Neural progenitor cell (in vitro differentiated cells): Measurements from ENCODE around the gene P2RX6. TPM values are rescaled to one million over a fixed set of nuclear protein-coding genes. Genes with fewer than 3 reads are reported as not detected.

ENCODE experiments used
- DNase-seq: peaks from one replicate; pipeline ENCODE4 v3.0.0-alpha.2; 2016; ENCODE audit warnings: low spot score
- H2AFZ ChIP-seq: fragments of 200-600 bp; sonication (generic); replicated peaks from 2 replicates; pipeline ENCODE4 v1.6.1; 2016; ENCODE audit warnings: antibody characterized with exemption
- H3F3A ChIP-seq: fragments of 200-600 bp; sonication (generic); 2 replicates; pipeline ENCODE4 v1.6.1; 2016; ENCODE audit warnings: antibody characterized with exemption, low read depth
- H3K27ac ChIP-seq: fragments of 200-600 bp; sonication (generic); 2 replicates; pipeline ENCODE4 v1.5.1; 2016; ENCODE audit warnings: mild to moderate bottlenecking
- H3K27me3 ChIP-seq: fragments of 200-600 bp; sonication (generic); 2 replicates; pipeline ENCODE4 v1.6.1; 2016; ENCODE audit warnings: mild to moderate bottlenecking, moderate library complexity
- H3K36me3 ChIP-seq: fragments of 200-600 bp; sonication (generic); 2 replicates; pipeline ENCODE4 v1.5.1; 2016
- H3K4me1 ChIP-seq: fragments of 200-600 bp; sonication (generic); 2 replicates; pipeline ENCODE4 v1.6.1; 2016; ENCODE audit warnings: mixed run types
- H3K4me2 ChIP-seq: fragments of 200-600 bp; sonication (generic); 2 replicates; pipeline ENCODE4 v1.6.1; 2016
- H3K4me3 ChIP-seq: fragments of 200-600 bp; sonication (generic); 2 replicates; pipeline ENCODE4 v1.5.1; 2016
- H3K79me2 ChIP-seq: fragments of 200-600 bp; sonication (generic); 2 replicates; pipeline ENCODE4 v1.6.1; 2016; ENCODE audit warnings: low read depth
- H3K9ac ChIP-seq: fragments of 200-600 bp; sonication (generic); 2 replicates; pipeline ENCODE4 v1.6.1; 2016
- H3K9me3 ChIP-seq: fragments of 200-600 bp; sonication (generic); 2 replicates; pipeline ENCODE4 v1.5.1; 2016; ENCODE audit warnings: low read depth
- H4K20me1 ChIP-seq: fragments of 200-600 bp; sonication (generic); 2 replicates; pipeline ENCODE4 v1.6.1; 2016; ENCODE audit warnings: low read depth
- H3K27ac Mint-ChIP-seq: 3 replicates; pipeline ENCODE4 v1.8.0; 2021; ENCODE audit warnings: mixed read lengths
- H3K27me3 Mint-ChIP-seq: 2 replicates; pipeline ENCODE4 v1.8.0; 2022; ENCODE audit warnings: low read depth, mild to moderate bottlenecking, inconsistent platforms, moderate library complexity, mixed read lengths; ENCODE audit not compliant: insufficient read depth
- H3K36me3 Mint-ChIP-seq: 3 replicates; pipeline ENCODE4 v1.8.0; 2021; ENCODE audit warnings: mixed read lengths
- H3K4me1 Mint-ChIP-seq: 3 replicates; pipeline ENCODE4 v1.8.0; 2021; ENCODE audit warnings: mixed read lengths
- H3K4me3 Mint-ChIP-seq: 3 replicates; pipeline ENCODE4 v1.8.0; 2021; ENCODE audit warnings: mild to moderate bottlenecking, moderate library complexity, mixed read lengths
- H3K9me3 Mint-ChIP-seq: 3 replicates; pipeline ENCODE4 v1.8.0; 2020; ENCODE audit warnings: mixed read lengths
- EZH2 ChIP-seq: fragments of 200-600 bp; sonication (generic); IDR thresholded peaks from 2 replicates; pipeline ENCODE4 v1.6.1; 2017; ENCODE audit warnings: antibody characterized with exemption, mild to moderate bottlenecking, moderate library complexity
- EZH2phosphoT487 ChIP-seq: fragments of 200-600 bp; sonication (generic); IDR thresholded peaks from 2 replicates; pipeline ENCODE4 v1.6.1; 2017; ENCODE audit warnings: antibody characterized with exemption
- total RNA-seq: library from RNA; depleted of rRNA; stranded (reverse); fragments of >200 nt; gene quantifications from 2 replicates; pipeline ENCODE4 v1.2.3, GENCODE V29; 2015; ENCODE audit warnings: low replicate concordance
- TF ChIP-seq, protein P1 (sequence below): fragments of 200-600 bp; sonication (generic); IDR thresholded peaks from 2 replicates; pipeline ENCODE4 v1.5.1; 2017; ENCODE audit warnings: antibody characterized with exemption, mild to moderate bottlenecking

The P2RX6 gene
- total RNA-seq, 1 donor from 2014 or later = 0.36 TPM

DNA sequence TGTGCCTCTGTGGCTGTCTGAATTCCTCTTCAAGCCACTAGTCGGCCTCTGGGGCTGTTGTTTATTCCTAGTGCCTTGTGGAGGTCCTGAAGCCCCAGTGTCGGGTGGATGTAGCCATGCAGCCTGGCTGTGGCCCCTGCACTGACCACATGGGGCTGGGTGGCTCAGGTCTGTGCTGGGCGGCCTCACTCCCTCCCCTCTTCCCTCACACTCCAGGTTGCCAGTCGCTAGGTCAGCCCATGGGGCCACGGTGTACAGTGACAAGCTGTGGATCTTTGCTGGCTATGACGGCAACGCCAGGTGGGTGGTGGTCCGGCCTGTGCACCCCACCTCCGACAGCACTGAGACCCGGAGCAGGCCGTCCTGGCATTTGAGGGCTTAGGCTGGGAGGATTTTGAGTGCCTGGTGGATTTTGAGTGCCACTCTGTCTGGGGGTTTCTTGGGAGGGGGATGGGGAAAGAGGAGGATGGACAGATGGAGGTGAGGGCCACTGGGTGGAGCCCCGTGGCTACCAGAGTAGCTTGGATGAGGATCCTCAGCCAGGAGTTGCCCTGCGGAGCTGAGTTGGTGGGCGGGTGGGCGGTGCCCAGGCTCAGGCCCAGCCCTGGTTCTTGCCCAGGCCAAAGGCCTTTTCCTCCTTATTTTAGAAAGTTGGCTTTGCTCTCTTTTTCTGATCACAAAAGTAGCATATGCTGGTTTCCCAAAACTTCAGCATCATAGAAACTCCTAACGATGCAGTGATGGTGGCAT, 26.2 kb upstream of the P2RX6 start:
- H2AFZ ChIP-seq = no peak overlapping the region
- H3K27ac Mint-ChIP-seq = no peak overlapping the region
- TF ChIP-seq EZH2 = no peak
- TF ChIP-seq, protein P1, sequence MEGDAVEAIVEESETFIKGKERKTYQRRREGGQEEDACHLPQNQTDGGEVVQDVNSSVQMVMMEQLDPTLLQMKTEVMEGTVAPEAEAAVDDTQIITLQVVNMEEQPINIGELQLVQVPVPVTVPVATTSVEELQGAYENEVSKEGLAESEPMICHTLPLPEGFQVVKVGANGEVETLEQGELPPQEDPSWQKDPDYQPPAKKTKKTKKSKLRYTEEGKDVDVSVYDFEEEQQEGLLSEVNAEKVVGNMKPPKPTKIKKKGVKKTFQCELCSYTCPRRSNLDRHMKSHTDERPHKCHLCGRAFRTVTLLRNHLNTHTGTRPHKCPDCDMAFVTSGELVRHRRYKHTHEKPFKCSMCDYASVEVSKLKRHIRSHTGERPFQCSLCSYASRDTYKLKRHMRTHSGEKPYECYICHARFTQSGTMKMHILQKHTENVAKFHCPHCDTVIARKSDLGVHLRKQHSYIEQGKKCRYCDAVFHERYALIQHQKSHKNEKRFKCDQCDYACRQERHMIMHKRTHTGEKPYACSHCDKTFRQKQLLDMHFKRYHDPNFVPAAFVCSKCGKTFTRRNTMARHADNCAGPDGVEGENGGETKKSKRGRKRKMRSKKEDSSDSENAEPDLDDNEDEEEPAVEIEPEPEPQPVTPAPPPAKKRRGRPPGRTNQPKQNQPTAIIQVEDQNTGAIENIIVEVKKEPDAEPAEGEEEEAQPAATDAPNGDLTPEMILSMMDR = no peak
- TF ChIP-seq EZH2phosphoT487 = no peak
- H3K9me3 Mint-ChIP-seq = no peaks in the 10 kb centered on the region
- H3K79me2 ChIP-seq = no peaks in the 10 kb centered on the region
- DNase-seq = no peak
- H3K9ac ChIP-seq = no peak overlapping the region
- peaks cover 11% of the 10 kb centered on the region for H3K36me3 Mint-ChIP-seq
- no peaks in the 10 kb centered on the region for H3K4me1 ChIP-seq
- no peaks in the 10 kb centered on the region for H3K27me3 Mint-ChIP-seq
- H3K4me2 ChIP-seq = no peak overlapping the region
- no peaks in the 10 kb centered on the region for H3K27me3 ChIP-seq
- H3K27ac ChIP-seq = no peak overlapping the region
- H3K4me3 ChIP-seq = no peak overlapping the region
- no peaks in the 10 kb centered on the region for H3K36me3 ChIP-seq
- no peaks in the 10 kb centered on the region for H3K9me3 ChIP-seq
- H3K4me3 Mint-ChIP-seq = no peak overlapping the region
- H3K4me1 Mint-ChIP-seq = peaks cover 7% of the 10 kb centered on the region
- no peaks in the 10 kb centered on the region for H3F3A ChIP-seq
- H4K20me1 ChIP-seq = no peaks in the 10 kb centered on the region

DNA sequence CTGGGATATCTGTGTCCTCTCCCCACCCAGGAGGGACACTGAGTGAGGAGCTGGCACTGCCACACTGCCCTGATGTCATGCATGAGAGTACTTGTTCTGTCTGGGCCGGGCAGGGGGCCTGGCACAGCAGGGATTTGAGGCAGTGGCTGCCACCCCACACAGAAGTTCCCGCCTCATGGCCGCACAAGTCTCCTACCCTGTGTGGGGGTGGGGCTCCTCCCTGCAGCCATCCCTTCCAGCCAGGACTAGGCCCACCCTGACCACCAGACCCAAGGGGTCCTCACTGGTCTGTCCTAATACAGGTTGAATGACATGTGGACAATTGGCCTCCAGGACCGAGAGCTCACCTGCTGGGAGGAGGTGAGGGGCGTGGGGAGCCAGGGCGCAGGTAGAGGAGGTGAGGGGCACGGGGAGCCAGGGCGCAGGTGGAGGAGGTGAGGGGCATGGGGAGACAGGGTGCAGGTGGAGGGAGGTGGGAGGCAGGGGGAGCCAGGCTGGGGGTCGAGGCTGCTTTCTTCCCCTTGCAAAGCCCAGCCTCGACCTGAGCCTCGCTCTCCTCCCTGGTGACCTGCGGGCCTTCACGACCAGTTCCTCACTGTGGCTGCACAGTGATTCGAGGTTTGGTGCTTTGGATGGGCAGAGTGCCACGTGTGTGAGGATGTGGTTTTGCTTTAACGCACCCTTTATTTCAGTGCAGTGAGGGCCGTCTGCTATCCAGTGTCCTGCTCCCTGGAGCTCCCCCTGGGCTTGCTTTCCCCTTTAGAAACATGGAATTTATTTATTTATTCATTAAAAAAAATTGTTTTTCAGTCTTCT, 25.4 kb upstream of the P2RX6 start:
- H3K9me3 Mint-ChIP-seq = no peaks in the 10 kb centered on the region
- H3K27me3 Mint-ChIP-seq = no peaks in the 10 kb centered on the region
- Histone ChIP-seq H3F3A (no peaks in the 10 kb centered on the region), H3K4me1 (no peaks in the 10 kb centered on the region), H3K27ac (no peak overlapping the region), H4K20me1 (no peaks in the 10 kb centered on the region), H3K79me2 (no peaks in the 10 kb centered on the region), H3K9ac (no peak overlapping the region), H3K9me3 (no peaks in the 10 kb centered on the region), H3K4me3 (no peak overlapping the region), H3K4me2 (no peak overlapping the region), H3K27me3 (no peaks in the 10 kb centered on the region), H2AFZ (no peak overlapping the region), H3K36me3 (no peaks in the 10 kb centered on the region)
- H3K27ac Mint-ChIP-seq = peak overlapping the region; percentile 90
- no peak overlapping the region for H3K4me3 Mint-ChIP-seq
- H3K36me3 Mint-ChIP-seq = peaks cover 6% of the 10 kb centered on the region
- TF ChIP-seq EZH2phosphoT487 = no peak
- TF ChIP-seq EZH2 = no peak
- TF ChIP-seq, protein P1 = no peak
- no peak for DNase-seq
- peaks cover 3% of the 10 kb centered on the region for H3K4me1 Mint-ChIP-seq

DNA sequence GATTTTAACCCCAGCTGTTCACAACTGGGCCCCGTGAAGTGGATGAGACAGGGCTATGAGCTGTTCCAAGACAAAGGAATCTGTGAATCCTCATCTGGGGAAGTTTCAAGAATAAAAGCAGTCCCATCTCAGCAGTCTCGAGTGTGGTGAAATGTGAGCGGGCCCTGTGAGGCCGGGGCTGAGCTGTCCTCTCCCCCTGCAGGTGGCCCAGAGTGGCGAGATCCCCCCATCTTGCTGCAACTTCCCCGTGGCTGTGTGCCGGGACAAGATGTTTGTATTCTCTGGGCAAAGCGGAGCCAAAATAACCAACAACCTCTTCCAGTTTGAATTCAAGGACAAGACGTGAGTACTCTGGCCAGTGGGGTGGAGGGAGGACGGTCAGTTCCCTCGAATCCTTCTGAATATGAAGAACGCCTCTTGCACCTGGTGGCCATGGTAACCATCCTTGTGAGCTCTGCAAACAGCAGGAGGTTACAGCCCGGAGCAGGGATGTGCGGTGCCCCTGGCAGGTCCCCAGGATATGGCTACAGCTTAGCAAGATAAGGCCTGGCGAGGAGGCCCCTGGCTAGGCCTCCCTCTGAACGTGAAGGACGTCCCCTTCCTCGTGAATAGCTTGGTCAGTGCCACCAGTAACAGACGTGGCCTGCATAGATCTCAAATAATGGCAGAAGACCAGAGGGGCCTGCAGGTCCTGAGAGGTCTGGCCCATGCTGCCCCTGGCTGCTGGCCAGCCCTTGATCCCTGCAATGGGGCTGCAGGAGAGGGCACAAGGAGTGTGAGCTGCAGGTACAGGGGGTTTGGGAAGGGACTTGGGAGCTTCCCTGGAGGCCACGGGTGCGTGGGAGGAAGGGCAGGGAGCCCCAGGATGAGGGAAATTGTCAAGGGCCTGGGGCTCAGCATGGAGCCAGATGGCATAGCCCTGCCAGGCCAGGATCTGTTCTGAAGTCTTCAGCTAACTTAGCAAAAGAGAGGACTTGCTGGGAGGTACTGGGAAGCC, 24.5 kb upstream of the P2RX6 start:
- H3K27me3 Mint-ChIP-seq = no peaks in the 10 kb centered on the region
- Histone ChIP-seq H3K4me3 (no peak overlapping the region), H3K27me3 (no peaks in the 10 kb centered on the region), H3F3A (no peaks in the 10 kb centered on the region), H3K9ac (no peak overlapping the region), H3K27ac (no peak overlapping the region), H4K20me1 (no peaks in the 10 kb centered on the region), H3K9me3 (no peaks in the 10 kb centered on the region), H3K79me2 (no peaks in the 10 kb centered on the region), H3K36me3 (no peaks in the 10 kb centered on the region), H3K4me1 (no peaks in the 10 kb centered on the region), H3K4me2 (no peak overlapping the region), H2AFZ (no peak overlapping the region)
- no peak for DNase-seq
- H3K4me3 Mint-ChIP-seq = no peak overlapping the region
- H3K36me3 Mint-ChIP-seq = peaks cover 7% of the 10 kb centered on the region
- peak overlapping the region; percentile 59 for H3K27ac Mint-ChIP-seq
- H3K4me1 Mint-ChIP-seq = peaks cover 3% of the 10 kb centered on the region
- no peaks in the 10 kb centered on the region for H3K9me3 Mint-ChIP-seq
- TF ChIP-seq, protein P1 = no peak
- no peak for TF ChIP-seq EZH2phosphoT487
- TF ChIP-seq EZH2 = no peak
